OCI-LY7 (cell line): ENCODE measurements around the gene B4GALNT2. TPM values are rescaled to one million over a fixed set of nuclear protein-coding genes. Genes with fewer than 3 reads are reported as not detected.

Source experiments
- BruUV-seq: library from RNA; stranded (reverse); fragments of 400-500 nt; replicated peaks from 2 replicates; lab custom pipeline; 2021; lab: Mats Ljungman, UMichigan
- CTCF ChIA-PET: fragments of 300-600 bp; sonication (Branson Sonifier 250); formaldehyde crosslinking; loops from one replicate; lab custom pipeline; 2022; ENCODE audit warnings: antibody characterized with exemption; ENCODE audit not compliant: unreplicated experiment; lab: Charles Lee
- POLR2A ChIA-PET: fragments of 300-600 bp; sonication (Branson Sonifier 250); formaldehyde crosslinking; loops from one replicate; lab custom pipeline; 2022; ENCODE audit warnings: antibody characterized with exemption; lab: Charles Lee
- DNase-seq: peaks from one replicate; pipeline ENCODE4 v3.0.0-alpha.2; 2015; ENCODE audit warnings: low spot score
- H2AFZ ChIP-seq: fragments of 200-600 bp; sonication (generic), shearing (Covaris generic); 2 replicates; pipeline ENCODE4 v1.6.1; 2014; ENCODE audit warnings: mild to moderate bottlenecking, antibody characterized with exemption, low read length, moderate library complexity
- H3K27ac ChIP-seq: fragments of 200-600 bp; sonication (generic); 2 replicates; pipeline ENCODE4 v1.5.1; 2014; ENCODE audit warnings: mixed run types, low read depth, mild to moderate bottlenecking, moderate library complexity, low read length, inconsistent platforms; ENCODE audit not compliant: poor library complexity, severe bottlenecking
- H3K36me3 ChIP-seq: fragments of 200-600 bp; sonication (generic); 2 replicates; pipeline ENCODE4 v1.6.1; 2014; ENCODE audit warnings: mild to moderate bottlenecking, antibody characterized with exemption, low read length, moderate library complexity, mixed read lengths; ENCODE audit not compliant: insufficient read depth
- H3K4me1 ChIP-seq: fragments of 200-600 bp; sonication (generic); 2 replicates; pipeline ENCODE4 v1.5.1; 2014; ENCODE audit warnings: mild to moderate bottlenecking, low read length; ENCODE audit not compliant: insufficient read depth, poor library complexity, severe bottlenecking
- H3K4me2 ChIP-seq: fragments of 200-600 bp; sonication (generic); 2 replicates; pipeline ENCODE4 v1.6.1; 2014; ENCODE audit warnings: mild to moderate bottlenecking, low read length
- H3K4me3 ChIP-seq: fragments of 200-600 bp; sonication (generic); 2 replicates; pipeline ENCODE4 v1.5.1; 2014; ENCODE audit warnings: mild to moderate bottlenecking, low read depth, low read length; ENCODE audit not compliant: poor library complexity, severe bottlenecking
- H3K79me2 ChIP-seq: fragments of 200-600 bp; sonication (generic); 2 replicates; pipeline ENCODE4 v1.6.1; 2016; ENCODE audit warnings: low read depth, mild to moderate bottlenecking, low read length, moderate library complexity, mixed read lengths; ENCODE audit not compliant: insufficient read depth
- H3K9me2 ChIP-seq: fragments of 200-600 bp; sonication (generic); 2 replicates; pipeline ENCODE4 v1.6.1; 2016; ENCODE audit warnings: mild to moderate bottlenecking, low read length, mixed read lengths; ENCODE audit not compliant: insufficient read depth
- H3K9me3 ChIP-seq: fragments of 200-600 bp; sonication (generic); 2 replicates; pipeline ENCODE4 v1.6.1; 2014; ENCODE audit warnings: mild to moderate bottlenecking, mixed run types, low read length, mixed read lengths
- H4K20me1 ChIP-seq: fragments of 200-600 bp; sonication (generic); 2 replicates; pipeline ENCODE4 v1.6.1; 2014; ENCODE audit warnings: mild to moderate bottlenecking, antibody characterized with exemption, low read length, moderate library complexity, mixed read lengths; ENCODE audit not compliant: insufficient read depth
- EZH2phosphoT487 ChIP-seq: fragments of 200-600 bp; sonication (generic); IDR thresholded peaks from 2 replicates; pipeline ENCODE4 v1.6.1; 2018; ENCODE audit warnings: low read depth, borderline replicate concordance, mild to moderate bottlenecking, mixed run types, antibody characterized with exemption, low read length, moderate library complexity, mixed read lengths
- intact Hi-C: fragments of 100-400 bp; cut with micrococcal nuclease; formaldehyde crosslinking; loops from one replicate; pipeline ENCODE4 v1.10.0; 2022; ENCODE audit not compliant: unreplicated experiment
- total RNA-seq, 2 experiments: library from RNA; depleted of rRNA in 1 of 2; stranded (reverse); fragments of >200 nt in 1 of 2; shearing (Covaris generic) in 1 of 2; gene quantifications; 2 replicates each; pipeline ENCODE4 v1.2.3, GENCODE V29; 2014 to 2022
- TF ChIP-seq, protein P1 (sequence below): fragments of 200-600 bp; sonication (generic); conservative IDR thresholded peaks from 2 replicates; pipeline ENCODE4 v1.5.1; 2014; ENCODE audit warnings: mild to moderate bottlenecking, antibody characterized with exemption, low read length, moderate library complexity, mixed read lengths

The B4GALNT2 gene
- total RNA-seq, 2 experiments from 2014 or later, result not detected

GRCh38 chr17:49197346-49197998 is 64.9 kb downstream of the B4GALNT2 start:
- intact Hi-C loops, result no loop called here
- Histone ChIP-seq H3K36me3 (no peaks in the 10 kb centered on the region), H2AFZ (no peak overlapping the region), H3K4me2 (no peak overlapping the region), H4K20me1 (no peaks in the 10 kb centered on the region), H3K4me3 (no peak overlapping the region), H3K4me1 (peaks cover 18% of the 10 kb centered on the region), H3K9me2 (no peaks in the 10 kb centered on the region), H3K9me3 (no peaks in the 10 kb centered on the region), H3K27ac (no peak overlapping the region), H3K79me2 (no peaks in the 10 kb centered on the region)
- ChIA-PET POLR2A (interaction anchor here (0.8 to 3.4 kb wide), 3 partner anchors 12 to 200 kb away, joined by 3 to 14 read pairs (median 5); no protein-coding TSS in a partner anchor), CTCF (no interaction called here)
- no peak for DNase-seq
- BruUV-seq, result no TSS peak
- TF ChIP-seq, protein P1, sequence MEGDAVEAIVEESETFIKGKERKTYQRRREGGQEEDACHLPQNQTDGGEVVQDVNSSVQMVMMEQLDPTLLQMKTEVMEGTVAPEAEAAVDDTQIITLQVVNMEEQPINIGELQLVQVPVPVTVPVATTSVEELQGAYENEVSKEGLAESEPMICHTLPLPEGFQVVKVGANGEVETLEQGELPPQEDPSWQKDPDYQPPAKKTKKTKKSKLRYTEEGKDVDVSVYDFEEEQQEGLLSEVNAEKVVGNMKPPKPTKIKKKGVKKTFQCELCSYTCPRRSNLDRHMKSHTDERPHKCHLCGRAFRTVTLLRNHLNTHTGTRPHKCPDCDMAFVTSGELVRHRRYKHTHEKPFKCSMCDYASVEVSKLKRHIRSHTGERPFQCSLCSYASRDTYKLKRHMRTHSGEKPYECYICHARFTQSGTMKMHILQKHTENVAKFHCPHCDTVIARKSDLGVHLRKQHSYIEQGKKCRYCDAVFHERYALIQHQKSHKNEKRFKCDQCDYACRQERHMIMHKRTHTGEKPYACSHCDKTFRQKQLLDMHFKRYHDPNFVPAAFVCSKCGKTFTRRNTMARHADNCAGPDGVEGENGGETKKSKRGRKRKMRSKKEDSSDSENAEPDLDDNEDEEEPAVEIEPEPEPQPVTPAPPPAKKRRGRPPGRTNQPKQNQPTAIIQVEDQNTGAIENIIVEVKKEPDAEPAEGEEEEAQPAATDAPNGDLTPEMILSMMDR, result no peak
- no peak for TF ChIP-seq EZH2phosphoT487

- DNase-seq, result no peak
- Histone ChIP-seq H4K20me1 (no peaks in the 10 kb centered on the region), H3K4me1 (peaks cover 16% of the 10 kb centered on the region), H3K27ac (no peak overlapping the region), H3K4me2 (no peak overlapping the region), H2AFZ (no peak overlapping the region), H3K9me2 (no peaks in the 10 kb centered on the region), H3K4me3 (no peak overlapping the region), H3K9me3 (no peaks in the 10 kb centered on the region), H3K79me2 (no peaks in the 10 kb centered on the region), H3K36me3 (no peaks in the 10 kb centered on the region)
- POLR2A ChIA-PET, result interaction anchor here (0.8 to 3.4 kb wide), 3 partner anchors 11 to 199 kb away, joined by 3 to 14 read pairs (median 5); no protein-coding TSS in a partner anchor
- no peak for TF ChIP-seq EZH2phosphoT487
- TF ChIP-seq, protein P1, result no peak
- intact Hi-C loops, result no loop called here
- BruUV-seq, result no TSS peak
- CTCF ChIA-PET, result no interaction called here
These were observed 65.6 kb downstream of the B4GALNT2 start for GRCh38 chr17:49198211-49198610.

- no peak overlapping the region for H3K4me3 ChIP-seq
- no peak for TF ChIP-seq EZH2phosphoT487
- TF ChIP-seq, protein P1, result no peak
- H3K36me3 ChIP-seq, result no peaks in the 10 kb centered on the region
- DNase-seq, result no peak
- intact Hi-C loops, result no loop called here
- CTCF ChIA-PET, result no interaction called here
- POLR2A ChIA-PET, result interaction anchor here (1.1 to 3.4 kb wide), 4 partner anchors 8 to 16 kb away, joined by 3 to 14 read pairs (median 4); partner anchors contain the start of genes ABI3 and GNGT2
- no peaks in the 10 kb centered on the region for H3K79me2 ChIP-seq
- H3K9me2 ChIP-seq, result no peaks in the 10 kb centered on the region
- H3K4me2 ChIP-seq, result no peak overlapping the region
- H3K4me1 ChIP-seq, result no peaks in the 10 kb centered on the region
- H3K9me3 ChIP-seq, result no peaks in the 10 kb centered on the region
- H2AFZ ChIP-seq, result no peak overlapping the region
- no peak overlapping the region for H3K27ac ChIP-seq
- H4K20me1 ChIP-seq, result no peaks in the 10 kb centered on the region
- BruUV-seq, result no TSS peak
These were observed 68.0 kb downstream of the B4GALNT2 start for GRCh38 chr17:49200423-49201083.
